Vagina (tissue), 2 donors: Measurements from ENCODE around the gene GLIPR1L1. TPM values are rescaled to one million over a fixed set of nuclear protein-coding genes. Genes with fewer than 3 reads are reported as not detected.

Source experiments
- DNase-seq, 2 donors: peaks; one replicate each; pipeline ENCODE4 v3.0.0-alpha.2; 2017; ENCODE audit errors: extremely low spot score in 2 of 2
- H3K27ac ChIP-seq: fragments of 200-600 bp; sonication (generic); one replicate; pipeline ENCODE4 v1.5.1; 2019
- H3K27me3 ChIP-seq: fragments of 200-600 bp; sonication (generic); one replicate; pipeline ENCODE4 v1.5.1; 2019
- H3K36me3 ChIP-seq, 2 donors: fragments of 200-600 bp; sonication (generic); one replicate each; pipeline ENCODE4 v1.5.1; 2017 to 2019
- H3K4me1 ChIP-seq: fragments of 200-600 bp; sonication (generic); one replicate; pipeline ENCODE4 v1.5.1; 2019
- H3K4me3 ChIP-seq, 2 donors: fragments of 200-600 bp; sonication (generic); 1 replicate in 1 of 2; 2 replicates in 1 of 2; pipeline ENCODE4 v1.5.1; 2016 to 2019
- H3K9me3 ChIP-seq: fragments of 200-600 bp; sonication (generic); one replicate; pipeline ENCODE4 v1.5.1; 2019
- CTCF ChIP-seq, 3 experiments: fragments of 450-650 bp in 2 of 3; fragments of 200-600 bp in 1 of 3; sonication (generic) in 1 of 3; IDR thresholded peaks; one replicate each; pipeline ENCODE4 v1.5.1; 2017 to 2019; ENCODE audit warnings: antibody characterized with exemption in 3 of 3, mild to moderate bottlenecking in 2 of 3, moderate library complexity in 2 of 3
- POLR2A ChIP-seq, 2 donors: fragments of 450-650 bp; IDR thresholded peaks; one replicate each; pipeline ENCODE4 v1.6.1; 2017; ENCODE audit warnings: antibody characterized with exemption in 2 of 2, mild to moderate bottlenecking in 2 of 2, moderate library complexity in 2 of 2
- POLR2AphosphoS5 ChIP-seq, 2 donors: sonication (generic); formaldehyde crosslinking; IDR thresholded peaks; one replicate each; pipeline ENCODE4 v1.9.0; 2017; ENCODE audit warnings: antibody characterized with exemption in 2 of 2, mild to moderate bottlenecking in 2 of 2, low read depth in 1 of 2; ENCODE audit not compliant: insufficient read depth in 1 of 2
- intact Hi-C: fragments of 100-400 bp; cut with DNase I; formaldehyde crosslinking; loops from one replicate; pipeline ENCODE4 v1.15.1; 2023
- total RNA-seq: library from RNA; depleted of rRNA; stranded (reverse); fragments of >200 nt; gene quantifications from one replicate; pipeline ENCODE4 v1.2.3, GENCODE V29; 2016

The GLIPR1L1 gene
- total RNA-seq, 1 donor from 2014 or later, result not detected

GRCh38 chr12:75409830-75410229 lies 75.4 kb downstream of the GLIPR1L1 start:
- H3K9me3 ChIP-seq, result no peaks in the 10 kb centered on the region
- H3K27ac ChIP-seq, result no peak overlapping the region
- DNase-seq, result no peak
- H3K4me3 ChIP-seq, result no peak overlapping the region
- H3K4me1 ChIP-seq, result no peaks in the 10 kb centered on the region
- TF ChIP-seq POLR2AphosphoS5 (IDR thresholded peaks at IDR 0.05; ENCODE audit: insufficient read depth in 1 of 2, low read depth in 1 of 2) (no peak), POLR2A (IDR thresholded peaks at IDR 0.05) (no peak), CTCF (IDR thresholded peaks at IDR 0.05) (no peak)
- no peaks in the 10 kb centered on the region for H3K27me3 ChIP-seq
- no peaks in the 10 kb centered on the region for H3K36me3 ChIP-seq
- intact Hi-C loops, result no loop called here

- no peaks in the 10 kb centered on the region for H3K9me3 ChIP-seq
- no peak overlapping the region for H3K27ac ChIP-seq
- intact Hi-C loops, result no loop called here
- no peak overlapping the region for H3K4me3 ChIP-seq
- TF ChIP-seq POLR2A (IDR thresholded peaks at IDR 0.05), result no peak
- no peak for TF ChIP-seq POLR2AphosphoS5 (IDR thresholded peaks at IDR 0.05; ENCODE audit: insufficient read depth in 1 of 2, low read depth in 1 of 2)
- no peak for TF ChIP-seq CTCF (IDR thresholded peaks at IDR 0.05)
- DNase-seq, result no peak
- H3K27me3 ChIP-seq, result no peaks in the 10 kb centered on the region
- H3K4me1 ChIP-seq, result no peaks in the 10 kb centered on the region
- no peaks in the 10 kb centered on the region for H3K36me3 ChIP-seq
Observed at GRCh38 chr12:75414671-75415070, 80.2 kb downstream of the GLIPR1L1 start.

- Histone ChIP-seq H3K9me3 (no peaks in the 10 kb centered on the region), H3K27ac (no peak overlapping the region), H3K36me3 (no peaks in the 10 kb centered on the region), H3K27me3 (no peaks in the 10 kb centered on the region), H3K4me1 (no peaks in the 10 kb centered on the region), H3K4me3 (no peak overlapping the region)
- intact Hi-C loops, result no loop called here
- TF ChIP-seq POLR2AphosphoS5 (IDR thresholded peaks at IDR 0.05; ENCODE audit: insufficient read depth in 1 of 2, low read depth in 1 of 2), result no peak
- no peak for TF ChIP-seq POLR2A (IDR thresholded peaks at IDR 0.05)
- TF ChIP-seq CTCF (IDR thresholded peaks at IDR 0.05), result no peak
- DNase-seq, result no peak
Observed at GRCh38 chr12:75419841-75420240, 85.4 kb downstream of the GLIPR1L1 start.

Other genes starting within 250 kb of the GLIPR1L1 start
- 0.25 TPM for gene KCNC2, start 124.8 kb upstream of the GLIPR1L1 start, total RNA-seq
- gene CAPS2, start 4.3 kb upstream of the GLIPR1L1 start, total RNA-seq, result 24.6 TPM
- gene GLIPR1L2, start 56.4 kb downstream of the GLIPR1L1 start, total RNA-seq, result 1.2 TPM
- 6.6 TPM for gene GLIPR1, start 146.1 kb downstream of the GLIPR1L1 start, total RNA-seq
- 21.4 TPM for gene KRR1, start 176.9 kb downstream of the GLIPR1L1 start, total RNA-seq